Measurements from ENCODE around the gene VEGFC.

Gene VEGFC

DNA sequence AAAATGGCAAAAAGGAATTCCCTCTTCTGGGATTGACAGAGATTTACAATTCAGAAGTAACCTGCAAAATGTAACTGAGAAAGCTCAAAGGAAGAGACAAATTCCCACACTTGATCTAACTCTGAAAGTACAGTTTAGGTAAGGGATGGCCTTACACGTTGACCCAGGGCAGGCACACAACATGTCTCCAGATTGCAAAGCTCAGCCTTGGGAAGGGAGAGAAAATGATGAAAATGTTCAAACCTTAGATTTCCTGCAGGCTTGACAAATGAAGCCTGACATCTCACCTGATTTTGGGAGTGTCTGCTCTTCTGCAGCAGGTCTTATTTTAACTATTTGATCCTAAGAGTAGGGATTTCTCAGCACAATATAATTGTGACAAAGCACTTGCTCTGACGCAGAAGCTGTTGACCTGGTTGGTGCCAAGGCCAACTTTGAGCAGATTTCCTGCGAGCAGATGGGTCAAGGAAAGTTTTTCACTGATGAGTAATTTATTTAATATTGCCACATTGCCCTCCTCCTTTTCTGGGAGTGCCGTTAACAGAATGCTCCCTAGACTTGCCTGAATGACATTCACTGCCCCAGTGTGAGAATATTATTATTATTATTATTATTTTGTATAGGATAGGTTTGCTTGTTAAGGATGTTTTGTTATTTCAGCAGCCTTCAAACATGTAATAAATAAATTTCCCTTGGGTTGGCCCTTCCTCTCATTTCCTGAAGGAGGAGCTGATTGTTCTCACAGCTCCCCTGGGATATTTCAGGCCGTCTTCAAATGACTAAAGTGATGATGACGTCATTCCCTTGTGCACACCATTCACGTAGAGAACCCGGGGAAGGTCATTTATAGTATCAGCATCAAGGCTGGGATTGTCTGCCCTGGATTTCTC, 157.1 kb downstream of the VEGFC start:
- TF ChIP-seq, protein P1, sequence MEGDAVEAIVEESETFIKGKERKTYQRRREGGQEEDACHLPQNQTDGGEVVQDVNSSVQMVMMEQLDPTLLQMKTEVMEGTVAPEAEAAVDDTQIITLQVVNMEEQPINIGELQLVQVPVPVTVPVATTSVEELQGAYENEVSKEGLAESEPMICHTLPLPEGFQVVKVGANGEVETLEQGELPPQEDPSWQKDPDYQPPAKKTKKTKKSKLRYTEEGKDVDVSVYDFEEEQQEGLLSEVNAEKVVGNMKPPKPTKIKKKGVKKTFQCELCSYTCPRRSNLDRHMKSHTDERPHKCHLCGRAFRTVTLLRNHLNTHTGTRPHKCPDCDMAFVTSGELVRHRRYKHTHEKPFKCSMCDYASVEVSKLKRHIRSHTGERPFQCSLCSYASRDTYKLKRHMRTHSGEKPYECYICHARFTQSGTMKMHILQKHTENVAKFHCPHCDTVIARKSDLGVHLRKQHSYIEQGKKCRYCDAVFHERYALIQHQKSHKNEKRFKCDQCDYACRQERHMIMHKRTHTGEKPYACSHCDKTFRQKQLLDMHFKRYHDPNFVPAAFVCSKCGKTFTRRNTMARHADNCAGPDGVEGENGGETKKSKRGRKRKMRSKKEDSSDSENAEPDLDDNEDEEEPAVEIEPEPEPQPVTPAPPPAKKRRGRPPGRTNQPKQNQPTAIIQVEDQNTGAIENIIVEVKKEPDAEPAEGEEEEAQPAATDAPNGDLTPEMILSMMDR (conservative IDR thresholded peaks at IDR 0.05; ENCODE audit: low read depth, low read length), result peak; percentile 32
- H3K4me3 ChIP-seq (ENCODE audit: low read length), result no peak overlapping the region
- peak; percentile 50 for DNase-seq (ENCODE audit: low read depth)

All from retinal pigment epithelial cell (primary cell).